8988T (cell line): ENCODE results near the gene GINS3.

Experiments
- DNase-seq: peaks from one replicate; pipeline ENCODE4 v3.0.0; 2011

The GINS3 gene

DNA sequence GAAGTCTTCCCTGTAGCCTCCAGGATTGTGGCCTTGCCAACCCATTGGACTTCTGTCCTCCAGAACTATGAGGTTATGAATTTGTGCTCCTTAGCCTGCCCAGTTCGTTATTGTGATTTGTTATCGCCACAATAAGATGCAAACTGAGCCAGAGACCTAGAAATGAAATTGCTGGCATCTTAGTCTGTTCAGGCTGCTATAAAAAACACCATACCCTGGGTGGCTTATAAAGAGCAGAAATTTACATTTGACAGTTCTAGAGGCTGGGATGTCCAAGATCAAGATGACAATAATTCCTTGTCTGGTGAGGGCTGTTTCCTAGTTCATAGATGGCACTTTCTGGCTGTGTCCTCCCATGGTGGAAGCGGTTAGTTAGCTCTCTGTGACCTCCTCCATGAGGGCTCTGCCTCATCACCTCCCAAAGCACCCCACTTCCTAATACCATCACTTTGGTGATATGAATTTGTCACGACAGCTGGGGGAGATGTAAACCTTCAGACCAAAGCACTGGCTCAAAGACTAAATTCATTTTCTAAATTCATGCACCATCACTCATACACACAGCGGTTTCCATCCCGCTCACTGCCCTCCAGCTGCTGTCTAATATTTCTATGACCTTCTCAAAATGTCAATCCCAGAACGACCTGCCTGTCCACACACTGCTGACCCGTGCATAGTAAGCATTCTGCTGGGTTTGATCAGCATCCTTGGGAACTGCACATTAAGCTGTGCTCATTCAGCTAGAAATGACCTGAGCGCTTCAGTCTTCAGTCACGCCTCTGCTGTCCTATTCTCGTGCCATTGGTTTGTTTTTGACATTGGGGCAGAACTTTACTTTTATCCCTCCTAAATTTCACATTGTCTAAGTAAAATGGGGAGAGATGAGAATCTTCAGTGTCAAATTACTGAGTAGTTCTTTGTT, 36.6 kb downstream of the GINS3 start:
- no peak for DNase-seq

DNA sequence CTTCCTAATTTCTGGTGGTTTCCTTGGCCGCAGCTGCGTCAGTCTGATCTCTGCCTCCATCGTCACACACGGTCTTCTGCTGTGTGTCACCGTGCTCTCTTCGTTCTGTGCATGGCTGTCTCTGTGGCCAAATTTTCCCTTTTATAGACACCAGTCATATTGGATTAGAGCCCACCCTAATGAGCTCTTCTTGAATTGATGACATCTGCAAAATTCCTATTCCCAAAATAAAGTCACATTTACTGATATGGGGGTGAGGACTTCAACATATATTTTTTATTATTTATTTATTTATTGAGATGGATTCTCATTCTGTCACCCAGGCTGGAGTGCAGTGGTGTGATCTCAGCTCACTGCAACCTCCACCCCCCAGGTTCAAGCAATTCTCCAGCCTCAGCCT, 38.4 kb downstream of the GINS3 start:
- DNase-seq: no peak

DNA sequence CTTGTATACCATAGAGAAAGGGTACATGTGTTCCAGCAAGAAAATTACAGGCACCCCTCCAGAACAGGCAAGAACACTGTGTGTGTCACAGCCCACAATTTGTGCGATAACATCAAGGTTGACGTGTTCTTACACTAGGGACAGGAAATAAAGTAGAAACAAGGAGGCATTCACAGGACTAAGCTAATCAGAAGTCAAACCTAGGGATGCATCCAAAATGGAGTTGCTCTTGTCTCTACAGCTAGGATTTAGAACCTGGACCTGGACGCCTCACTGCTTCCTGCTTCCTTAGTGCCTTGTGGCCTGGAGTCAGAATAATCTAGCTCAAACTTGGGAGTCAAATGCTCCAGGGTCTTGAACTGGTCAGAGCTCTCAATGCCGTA, 41.3 kb downstream of the GINS3 start:
- no peak for DNase-seq

DNA sequence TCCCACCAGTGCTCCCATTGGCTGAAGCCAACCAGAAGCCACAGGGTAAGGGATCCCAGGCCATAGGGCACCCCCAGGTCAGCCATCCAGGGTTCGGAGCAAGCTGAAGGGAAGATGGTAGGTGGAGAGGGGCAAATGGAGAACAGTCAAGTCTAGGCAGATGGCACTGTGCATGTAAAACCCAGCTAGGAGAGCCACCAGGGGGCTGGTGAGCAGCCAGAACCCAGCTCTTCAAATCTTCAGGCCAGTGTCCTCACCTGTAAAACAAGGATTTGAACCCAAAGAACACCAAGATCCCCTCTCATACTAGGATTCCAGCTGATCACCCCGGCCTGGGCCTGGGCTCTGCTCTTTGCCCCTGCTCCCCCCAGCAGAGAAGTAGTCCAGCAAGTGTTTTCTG, 43.5 kb downstream of the GINS3 start:
- DNase-seq: no peak

DNA sequence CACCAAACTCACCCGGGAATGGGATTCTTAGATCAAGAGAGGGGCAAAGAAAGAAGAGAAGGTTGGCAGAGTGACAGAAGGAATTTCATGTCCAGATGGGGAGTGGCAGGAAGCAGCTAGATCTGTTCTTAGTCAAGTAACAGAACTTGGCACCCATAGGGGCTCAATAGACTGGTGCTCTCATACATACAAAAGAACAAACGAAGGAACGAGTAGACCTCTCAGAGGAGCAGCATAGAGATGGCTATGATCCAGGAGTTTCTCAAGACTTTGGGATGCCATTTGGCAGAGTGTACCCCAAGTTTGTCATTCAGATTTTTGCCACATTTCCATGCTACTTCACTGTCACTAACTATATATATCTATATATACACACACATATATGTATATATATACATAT, 47.9 kb downstream of the GINS3 start:
- no peak for DNase-seq

DNA sequence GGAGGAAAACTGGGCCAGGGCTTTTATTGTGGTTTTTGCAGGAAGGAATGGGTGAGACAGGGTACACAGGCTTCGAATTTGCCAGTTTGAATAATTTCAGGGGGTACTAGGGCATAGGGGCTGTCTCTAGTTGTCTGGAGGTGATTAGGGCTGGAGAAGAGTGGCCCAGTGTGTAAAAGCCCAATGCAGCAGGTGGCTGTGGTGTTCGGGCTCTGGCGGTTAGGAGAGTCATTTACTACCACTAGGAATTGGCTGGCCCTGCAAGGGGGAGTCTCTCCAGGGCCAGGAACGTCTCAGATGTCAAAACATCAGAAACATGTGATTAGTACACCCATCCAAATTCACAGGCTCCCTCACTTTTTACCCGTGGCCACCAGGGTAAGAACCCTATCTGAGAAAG, 50.3 kb downstream of the GINS3 start:
- DNase-seq: no peak

DNA sequence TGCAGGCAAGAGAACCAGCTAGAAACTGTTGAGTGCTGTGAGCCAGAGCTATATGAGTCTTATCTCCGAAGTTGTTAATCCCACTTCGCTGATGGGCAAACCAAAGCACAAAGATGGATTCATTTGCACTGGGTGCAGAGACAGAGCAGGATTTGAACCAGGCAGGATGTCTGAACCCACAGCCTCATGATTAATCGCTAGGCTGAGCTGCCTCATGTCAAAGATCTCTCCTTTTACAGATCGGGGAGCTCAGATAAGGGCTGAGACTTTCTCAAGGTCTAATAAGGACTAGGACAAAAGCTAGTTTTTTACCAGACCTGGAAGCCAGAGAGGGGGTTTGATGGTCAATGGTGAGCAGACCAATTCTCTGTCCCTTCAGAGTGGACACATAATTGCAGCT, 51.5 kb downstream of the GINS3 start:
- no peak for DNase-seq

DNA sequence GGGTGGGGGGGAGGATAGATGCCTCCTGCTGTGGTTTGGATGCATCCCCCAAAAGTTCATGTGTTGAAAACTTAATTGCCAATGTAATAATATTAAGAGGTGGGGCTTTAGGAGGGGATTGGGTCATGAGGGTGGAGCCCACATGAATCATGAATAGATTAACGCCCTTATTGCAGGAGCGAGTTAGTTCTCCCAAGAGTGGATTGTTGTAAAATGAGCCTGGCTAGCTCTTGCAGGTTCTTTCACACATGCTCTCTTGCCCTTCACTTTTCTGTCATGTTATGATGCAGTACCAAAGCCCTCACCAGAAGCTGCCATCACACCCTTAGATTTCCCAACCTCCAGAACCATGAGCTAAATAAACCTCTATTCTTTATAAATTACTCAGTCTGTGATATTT, 52.0 kb downstream of the GINS3 start:
- DNase-seq: no peak

DNA sequence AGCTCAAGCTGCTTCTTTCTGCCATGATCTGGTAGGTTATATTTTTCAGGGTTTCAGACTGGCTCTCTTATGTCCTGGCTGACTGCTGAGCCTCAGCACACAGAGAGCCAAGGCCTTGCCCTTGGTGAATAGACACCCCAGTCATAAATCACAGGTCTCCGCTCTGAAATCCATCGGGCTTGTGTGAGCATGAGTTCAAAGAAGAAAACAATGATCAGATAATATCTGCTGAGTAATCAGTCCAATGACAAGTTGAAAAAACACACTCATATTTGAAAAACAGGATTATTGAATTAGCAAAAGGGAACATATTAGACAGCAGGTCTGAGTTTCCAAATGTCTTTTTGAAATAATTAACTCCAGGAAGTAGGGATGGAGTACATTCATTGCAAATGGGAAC, 56.6 kb downstream of the GINS3 start:
- no peak for DNase-seq

DNA sequence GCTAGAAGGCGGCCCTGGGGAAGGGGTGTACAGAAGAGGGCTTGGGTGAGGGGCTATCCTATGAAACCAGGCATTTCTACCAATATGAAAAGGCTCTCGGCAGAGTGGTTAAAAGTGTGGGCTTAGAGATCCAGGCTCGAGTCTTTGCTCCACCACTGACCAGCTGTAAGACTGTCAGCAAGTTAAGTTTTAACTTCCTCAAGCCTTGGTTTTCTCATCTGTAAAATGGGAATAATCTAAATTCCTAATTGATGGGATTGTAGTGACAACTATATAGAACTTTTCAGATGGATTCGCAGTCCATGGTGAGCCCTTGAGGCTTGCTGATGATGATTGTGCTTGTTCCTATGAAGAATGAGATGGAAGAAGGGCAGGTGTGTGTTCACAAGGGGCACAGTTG, 57.0 kb downstream of the GINS3 start:
- no peak for DNase-seq

DNA sequence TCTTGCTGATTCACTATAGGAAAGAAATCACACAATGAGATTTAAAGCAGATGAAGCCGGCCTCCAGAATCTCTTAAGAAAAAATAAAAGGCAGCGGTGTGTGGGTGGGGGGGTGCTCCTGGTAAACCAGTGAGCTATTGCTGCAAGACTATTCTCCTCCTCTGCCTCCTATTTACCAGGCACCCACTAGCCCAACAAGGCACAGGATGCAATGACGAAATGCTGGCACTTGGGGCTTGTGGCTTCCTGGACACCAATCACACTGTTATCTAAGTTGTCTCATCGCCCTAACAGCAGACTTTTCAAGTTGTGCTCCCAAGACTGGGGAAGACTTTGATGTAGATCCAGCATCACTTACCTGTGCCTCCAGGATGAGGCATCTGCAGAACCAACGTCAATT, 57.5 kb downstream of the GINS3 start:
- no peak for DNase-seq

DNA sequence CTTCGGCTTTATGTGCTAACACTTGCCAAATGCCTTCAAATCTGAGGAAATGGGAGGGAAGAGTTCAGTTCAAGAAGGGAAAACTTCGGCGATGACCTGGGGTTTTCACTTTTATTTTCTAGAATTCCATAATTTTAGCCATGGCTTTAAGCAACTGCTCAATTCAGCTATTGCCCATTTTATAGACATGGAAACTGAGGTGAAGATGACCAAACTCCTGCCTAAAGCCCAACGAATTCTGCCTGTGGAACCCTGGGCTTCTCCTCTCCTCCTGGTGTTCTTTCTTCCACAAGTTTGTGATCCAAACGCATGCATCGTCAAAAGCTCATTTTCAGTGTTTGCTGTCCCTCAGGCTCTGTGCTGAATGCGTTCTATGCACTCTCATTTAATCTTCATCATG, 58.3 kb downstream of the GINS3 start:
- DNase-seq: no peak

DNA sequence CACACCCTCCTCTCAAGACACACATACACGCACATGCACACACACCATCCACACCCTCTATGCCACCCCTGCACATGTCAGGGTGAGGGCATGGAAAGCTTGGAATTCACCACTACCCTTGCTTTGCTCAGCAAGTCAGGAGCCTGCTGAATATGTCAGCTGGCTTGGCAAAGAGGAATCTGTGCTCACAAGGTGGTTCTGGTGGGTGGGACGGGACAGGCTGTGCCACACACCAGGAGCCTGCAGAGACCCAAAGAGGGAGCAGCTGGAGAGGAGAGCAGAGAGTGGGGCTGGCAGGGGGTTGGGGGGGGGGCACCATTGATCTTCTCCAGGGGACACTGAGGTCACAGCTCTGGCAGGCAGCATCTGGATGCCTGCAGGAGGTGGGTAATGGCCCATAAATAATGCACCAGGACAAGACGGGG, 59.0 kb downstream of the GINS3 start:
- no peak for DNase-seq

DNA sequence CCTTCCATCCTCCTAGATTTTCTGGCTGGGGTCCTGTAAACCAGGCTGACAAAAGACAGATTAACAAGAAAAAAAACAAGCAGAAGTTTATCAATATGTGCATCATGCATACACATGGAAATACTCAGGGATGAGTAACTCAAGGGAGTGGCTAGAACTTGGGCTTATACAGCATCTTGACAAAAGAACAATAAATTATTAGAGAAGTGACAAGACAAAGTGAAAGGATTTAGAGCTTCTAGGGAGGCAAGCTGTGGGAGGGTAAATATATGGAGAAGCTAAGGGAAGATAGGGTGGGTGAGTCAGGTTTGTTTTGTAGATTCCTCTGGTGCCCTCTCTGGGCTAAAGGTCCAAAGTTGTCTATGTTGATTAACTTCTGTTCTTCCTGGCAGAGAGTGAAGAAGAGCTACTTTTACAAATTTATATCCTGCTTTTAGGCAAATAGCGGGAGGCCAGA, 59.7 kb downstream of the GINS3 start:
- DNase-seq: no peak

DNA sequence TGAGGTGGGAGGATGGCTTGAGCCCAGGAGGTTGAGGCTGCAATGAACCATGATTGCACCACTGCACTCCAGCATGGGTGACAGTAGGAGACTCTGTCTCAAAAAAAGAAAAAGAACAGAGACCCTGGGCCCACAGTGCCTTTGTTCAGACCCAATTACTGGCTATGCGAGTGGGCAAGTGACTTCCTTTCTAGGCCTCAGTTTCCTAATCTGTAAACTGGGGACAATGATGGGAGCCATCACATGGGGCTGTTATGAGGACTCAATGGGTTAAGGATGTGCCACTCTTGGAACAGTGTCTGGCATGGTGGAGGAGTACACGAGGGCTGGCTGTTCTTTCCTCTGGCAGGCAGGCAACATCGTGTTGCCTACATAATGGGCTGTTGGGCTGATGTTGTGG, 60.4 kb downstream of the GINS3 start:
- no peak for DNase-seq

DNA sequence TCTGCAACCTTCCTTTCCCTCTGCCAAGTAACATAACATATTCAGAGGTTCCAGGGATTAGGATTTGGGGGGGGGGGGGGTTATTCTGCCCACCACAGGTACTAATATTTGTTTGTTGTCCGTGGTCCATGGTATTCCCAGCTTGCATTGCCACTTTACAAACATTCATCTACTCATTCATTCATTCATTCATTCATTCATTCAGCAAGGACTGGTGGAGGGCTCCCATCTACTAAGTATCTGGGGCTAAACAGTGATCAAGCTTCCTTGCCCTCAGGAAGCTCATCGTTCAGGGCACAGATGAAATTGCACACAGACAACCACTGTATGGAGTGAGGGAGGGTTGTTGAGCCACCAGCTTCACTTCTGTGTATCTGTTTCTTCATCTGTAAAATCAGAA, 61.9 kb downstream of the GINS3 start:
- no peak for DNase-seq

DNA sequence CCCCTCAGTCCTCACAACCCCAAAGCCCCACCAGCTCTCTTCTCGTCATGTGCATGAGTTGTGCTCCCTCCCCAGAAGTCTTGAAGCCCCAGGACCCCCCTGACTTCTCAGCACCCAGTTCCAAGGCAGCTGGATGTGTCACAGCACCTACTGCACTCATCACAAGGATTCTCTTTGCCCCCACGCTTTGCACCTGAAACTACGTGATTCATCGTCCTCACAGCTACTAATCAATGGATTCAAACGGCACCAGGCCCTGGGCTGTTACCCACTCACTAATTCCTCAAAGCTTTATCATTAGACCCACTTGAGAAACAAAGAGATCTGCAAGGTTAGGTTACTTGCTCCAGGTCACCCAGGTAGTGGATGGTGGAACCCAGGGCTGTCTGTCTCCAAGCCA, 62.6 kb downstream of the GINS3 start:
- no peak for DNase-seq
